ENCODE measurements around the gene PRSS16.

GRCh38 chr6:27267857-27268434, 20.4 kb downstream of the PRSS16 start:
- no peak for TF ChIP-seq EP300 (IDR thresholded peaks at IDR 0.05)
- TF ChIP-seq, protein P1, sequence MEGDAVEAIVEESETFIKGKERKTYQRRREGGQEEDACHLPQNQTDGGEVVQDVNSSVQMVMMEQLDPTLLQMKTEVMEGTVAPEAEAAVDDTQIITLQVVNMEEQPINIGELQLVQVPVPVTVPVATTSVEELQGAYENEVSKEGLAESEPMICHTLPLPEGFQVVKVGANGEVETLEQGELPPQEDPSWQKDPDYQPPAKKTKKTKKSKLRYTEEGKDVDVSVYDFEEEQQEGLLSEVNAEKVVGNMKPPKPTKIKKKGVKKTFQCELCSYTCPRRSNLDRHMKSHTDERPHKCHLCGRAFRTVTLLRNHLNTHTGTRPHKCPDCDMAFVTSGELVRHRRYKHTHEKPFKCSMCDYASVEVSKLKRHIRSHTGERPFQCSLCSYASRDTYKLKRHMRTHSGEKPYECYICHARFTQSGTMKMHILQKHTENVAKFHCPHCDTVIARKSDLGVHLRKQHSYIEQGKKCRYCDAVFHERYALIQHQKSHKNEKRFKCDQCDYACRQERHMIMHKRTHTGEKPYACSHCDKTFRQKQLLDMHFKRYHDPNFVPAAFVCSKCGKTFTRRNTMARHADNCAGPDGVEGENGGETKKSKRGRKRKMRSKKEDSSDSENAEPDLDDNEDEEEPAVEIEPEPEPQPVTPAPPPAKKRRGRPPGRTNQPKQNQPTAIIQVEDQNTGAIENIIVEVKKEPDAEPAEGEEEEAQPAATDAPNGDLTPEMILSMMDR (IDR thresholded peaks at IDR 0.05) = no peak

Measured in ovary (tissue), 3 donors.